BE2C (cell line): Measurements from ENCODE around the gene FUNDC2. TPM values are rescaled to one million over a fixed set of nuclear protein-coding genes. Genes with fewer than 3 reads are reported as not detected.

Experiments used
- DNase-seq: peaks from one replicate; pipeline ENCODE4 v3.0.0-alpha.2; 2020
- H3K27me3 ChIP-seq: fragments of 250-450 bp; sonication (Bioruptor Pico); 2 replicates; pipeline ENCODE4 v1.5.1; 2020; ENCODE audit warnings: mild to moderate bottlenecking
- H3K36me3 ChIP-seq: fragments of 250-450 bp; sonication (Bioruptor Pico); 2 replicates; pipeline ENCODE4 v1.5.1; 2020; ENCODE audit warnings: mild to moderate bottlenecking
- H3K4me1 ChIP-seq: fragments of 250-450 bp; sonication (Bioruptor Pico); 2 replicates; pipeline ENCODE4 v1.5.1; 2020
- H3K4me3 ChIP-seq: 2 replicates; pipeline ENCODE4 v1.5.1; 2011; ENCODE audit warnings: low read depth, low read length
- H3K9me3 ChIP-seq: fragments of 250-450 bp; sonication (Bioruptor Pico); 2 replicates; pipeline ENCODE4 v1.5.1; 2020
- polyA plus RNA-seq: library from polyadenylated mRNA; unstranded; fragments of >200 nt; gene quantifications from one replicate; pipeline ENCODE4 v1.2.1, GENCODE V29; 2012; ENCODE audit warnings: low read depth, missing spikeins; ENCODE audit not compliant: insufficient read length, insufficient read depth
- TF ChIP-seq, protein P1 (sequence below): IDR thresholded peaks from 2 replicates; pipeline ENCODE4 v1.5.1; 2012; ENCODE audit warnings: mild to moderate bottlenecking, low read depth, low read length

FUNDC2 gene, protein sequence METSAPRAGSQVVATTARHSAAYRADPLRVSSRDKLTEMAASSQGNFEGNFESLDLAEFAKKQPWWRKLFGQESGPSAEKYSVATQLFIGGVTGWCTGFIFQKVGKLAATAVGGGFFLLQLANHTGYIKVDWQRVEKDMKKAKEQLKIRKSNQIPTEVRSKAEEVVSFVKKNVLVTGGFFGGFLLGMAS
- 135 TPM for polyA plus RNA-seq

DNA sequence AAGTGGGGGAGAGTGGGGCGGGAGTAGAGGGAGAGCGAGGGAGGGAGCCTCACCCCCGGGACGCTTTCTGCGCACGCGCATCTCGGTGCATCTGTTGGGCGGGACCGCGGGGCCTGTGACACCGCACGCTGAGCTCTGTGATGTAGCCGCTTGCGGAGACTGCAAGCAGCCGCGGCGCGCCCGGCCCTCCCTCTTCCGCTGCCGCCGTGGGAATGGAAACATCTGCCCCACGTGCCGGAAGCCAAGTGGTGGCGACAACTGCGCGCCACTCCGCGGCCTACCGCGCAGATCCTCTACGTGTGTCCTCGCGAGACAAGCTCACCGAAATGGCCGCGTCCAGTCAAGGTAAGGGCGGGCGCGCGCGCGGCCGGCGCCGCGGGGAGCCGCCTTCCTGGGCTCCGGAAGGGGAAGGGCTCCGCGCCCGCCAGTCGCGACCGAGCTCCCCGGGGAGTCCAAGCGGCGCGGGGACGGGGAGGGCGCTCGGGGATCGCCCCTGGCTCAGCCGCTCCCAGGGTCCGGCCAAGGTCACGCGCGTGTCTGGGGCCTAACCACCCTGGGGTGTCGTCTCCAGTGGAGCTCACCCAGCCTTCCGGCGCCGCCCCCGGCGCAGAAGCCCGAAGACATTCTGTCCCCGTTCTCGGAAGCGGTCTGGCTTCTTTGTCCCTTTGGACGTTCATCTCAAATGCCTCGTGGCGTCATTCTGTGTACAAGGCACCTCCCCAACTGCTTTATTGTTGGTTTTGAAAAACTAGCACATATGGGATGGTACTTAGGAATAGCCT, at the start of gene FUNDC2:
TSS of gene FUNDC2 (plus strand) at position 118 of the 782 bp plus-strand sequence. CDS start at position 213, 95 bp downstream.
- TF ChIP-seq, protein P1, sequence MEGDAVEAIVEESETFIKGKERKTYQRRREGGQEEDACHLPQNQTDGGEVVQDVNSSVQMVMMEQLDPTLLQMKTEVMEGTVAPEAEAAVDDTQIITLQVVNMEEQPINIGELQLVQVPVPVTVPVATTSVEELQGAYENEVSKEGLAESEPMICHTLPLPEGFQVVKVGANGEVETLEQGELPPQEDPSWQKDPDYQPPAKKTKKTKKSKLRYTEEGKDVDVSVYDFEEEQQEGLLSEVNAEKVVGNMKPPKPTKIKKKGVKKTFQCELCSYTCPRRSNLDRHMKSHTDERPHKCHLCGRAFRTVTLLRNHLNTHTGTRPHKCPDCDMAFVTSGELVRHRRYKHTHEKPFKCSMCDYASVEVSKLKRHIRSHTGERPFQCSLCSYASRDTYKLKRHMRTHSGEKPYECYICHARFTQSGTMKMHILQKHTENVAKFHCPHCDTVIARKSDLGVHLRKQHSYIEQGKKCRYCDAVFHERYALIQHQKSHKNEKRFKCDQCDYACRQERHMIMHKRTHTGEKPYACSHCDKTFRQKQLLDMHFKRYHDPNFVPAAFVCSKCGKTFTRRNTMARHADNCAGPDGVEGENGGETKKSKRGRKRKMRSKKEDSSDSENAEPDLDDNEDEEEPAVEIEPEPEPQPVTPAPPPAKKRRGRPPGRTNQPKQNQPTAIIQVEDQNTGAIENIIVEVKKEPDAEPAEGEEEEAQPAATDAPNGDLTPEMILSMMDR = no peak
- peak within 1 kb of the TSS; percentile 83 for H3K4me3 ChIP-seq
- no peaks in the 10 kb centered on the region for H3K9me3 ChIP-seq
- H3K36me3 ChIP-seq = no peaks in the 10 kb centered on the region
- H3K4me1 ChIP-seq = no peaks in the 10 kb centered on the region
- peak; percentile 93 for DNase-seq
- no peaks in the 10 kb centered on the region for H3K27me3 ChIP-seq

DNA sequence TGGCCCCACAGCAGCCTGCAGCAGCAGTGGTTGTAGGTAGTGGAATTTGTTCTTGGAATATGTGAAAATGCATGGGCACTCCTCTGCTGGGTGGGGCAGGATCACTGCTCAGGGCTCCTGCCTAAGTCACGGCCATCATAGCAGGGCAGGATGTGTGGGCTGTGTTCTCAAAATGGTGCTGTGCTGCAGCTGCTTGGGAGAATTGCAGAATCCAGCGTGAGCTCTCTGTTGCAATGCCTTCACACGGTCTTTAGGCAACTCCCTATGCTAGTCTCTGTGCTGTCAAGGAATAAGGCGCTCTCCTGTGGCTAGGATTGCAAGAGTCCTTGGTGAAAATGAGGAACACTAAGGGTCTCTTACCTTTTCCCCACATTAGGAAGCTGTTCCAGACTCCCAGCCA, 47.0 kb upstream of the FUNDC2 start:
- Histone ChIP-seq H3K27me3 (no peaks in the 10 kb centered on the region), H3K36me3 (no peaks in the 10 kb centered on the region), H3K9me3 (no peaks in the 10 kb centered on the region), H3K4me1 (no peaks in the 10 kb centered on the region), H3K4me3 (no peak overlapping the region)
- DNase-seq = no peak
- TF ChIP-seq, protein P1 = no peak

DNA sequence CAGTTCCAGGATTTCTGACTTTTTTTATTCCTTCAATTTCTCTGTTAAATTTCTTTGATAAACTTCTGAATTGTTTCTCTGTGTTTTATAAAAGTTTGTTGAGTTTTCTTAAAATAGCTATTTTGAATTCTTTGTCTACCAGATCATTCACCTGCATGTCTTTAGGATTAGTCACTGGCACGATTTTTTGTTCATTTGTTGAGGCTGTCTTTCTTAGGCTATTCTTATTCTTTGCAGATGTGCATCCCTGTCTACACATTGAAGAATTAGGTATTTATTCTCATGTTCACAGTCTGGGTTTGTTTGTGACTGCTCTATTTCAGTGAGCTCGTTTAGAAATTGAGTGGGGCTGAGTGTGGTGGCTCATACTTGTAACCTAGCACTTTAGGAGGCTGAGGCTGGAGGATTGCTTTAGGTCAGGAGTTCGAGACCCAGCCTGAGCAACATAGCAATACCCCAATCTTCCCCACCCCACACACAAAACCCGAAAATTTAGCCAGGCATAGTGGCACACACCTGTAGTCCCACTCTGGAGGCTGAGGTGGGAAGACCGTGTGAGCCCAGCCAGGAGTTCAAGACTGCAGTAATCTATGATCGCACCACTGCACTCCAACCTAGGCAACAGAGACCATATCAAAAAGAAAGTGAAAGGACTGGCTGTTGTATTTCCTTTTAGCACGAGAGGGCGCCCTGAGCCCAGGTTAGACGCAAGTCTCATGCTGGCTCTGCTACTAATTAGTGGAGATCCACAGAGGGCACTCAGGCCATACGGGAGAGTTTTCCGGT, 46.1 kb upstream of the FUNDC2 start:
- peak overlapping the region; percentile 34 for H3K4me3 ChIP-seq
- TF ChIP-seq, protein P1 = peak; percentile 68
- H3K4me1 ChIP-seq = no peaks in the 10 kb centered on the region
- no peaks in the 10 kb centered on the region for H3K9me3 ChIP-seq
- H3K27me3 ChIP-seq = no peaks in the 10 kb centered on the region
- no peaks in the 10 kb centered on the region for H3K36me3 ChIP-seq
- DNase-seq = peak; percentile 68

DNA sequence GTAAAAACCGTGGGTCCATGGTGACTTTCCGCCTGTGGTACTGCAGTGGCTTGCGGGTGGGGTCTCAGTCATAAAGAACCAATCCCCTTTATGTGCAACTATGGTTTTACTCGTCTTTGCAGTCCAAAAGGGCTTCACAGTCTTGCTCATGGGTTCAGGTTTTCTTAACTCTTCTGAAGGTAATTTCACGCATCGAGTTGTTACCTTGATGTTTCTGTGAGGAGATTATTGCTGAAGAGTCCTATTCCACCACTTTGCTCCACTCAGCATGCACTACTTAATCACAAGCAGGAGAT, 45.6 kb upstream of the FUNDC2 start:
- H3K4me1 ChIP-seq = no peaks in the 10 kb centered on the region
- H3K4me3 ChIP-seq = no peak overlapping the region
- no peaks in the 10 kb centered on the region for H3K9me3 ChIP-seq
- H3K36me3 ChIP-seq = no peaks in the 10 kb centered on the region
- TF ChIP-seq, protein P1 = no peak
- no peaks in the 10 kb centered on the region for H3K27me3 ChIP-seq
- DNase-seq = no peak

DNA sequence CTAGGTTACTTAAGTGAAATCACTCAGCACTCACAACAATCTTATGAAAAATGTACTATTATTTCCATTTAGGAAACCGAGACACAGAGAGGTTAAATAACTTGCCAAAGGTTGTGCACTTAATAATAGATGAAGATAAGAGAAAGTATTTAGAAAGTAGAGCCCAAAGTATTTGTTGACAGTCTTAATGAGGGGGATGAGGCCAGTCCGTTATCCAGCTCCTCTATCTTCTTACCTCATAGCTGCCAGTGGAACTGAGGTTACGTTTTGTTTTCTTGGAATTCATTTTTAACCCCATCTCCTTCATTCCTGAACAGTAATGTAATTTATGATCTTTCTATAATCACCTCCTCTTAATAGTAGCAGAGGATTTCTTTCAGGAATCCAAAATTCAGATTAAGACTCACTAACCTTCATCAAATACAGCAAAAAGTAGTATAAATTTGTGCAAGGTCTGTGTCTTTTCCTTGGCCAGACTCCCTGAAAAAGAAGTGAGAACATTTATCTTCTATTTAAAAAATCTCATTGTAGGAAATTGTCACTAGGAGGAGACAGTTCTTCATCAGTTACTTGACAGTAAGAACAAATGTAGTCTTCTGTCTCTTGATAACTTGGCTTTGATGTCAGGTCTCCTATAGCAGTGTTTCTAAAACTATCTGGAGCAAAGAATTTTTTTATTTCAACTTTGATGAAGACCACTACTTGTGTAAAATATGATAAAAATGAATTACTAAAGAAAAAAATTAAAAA, 39.6 kb upstream of the FUNDC2 start:
- Histone ChIP-seq H3K27me3 (no peaks in the 10 kb centered on the region), H3K4me1 (no peaks in the 10 kb centered on the region), H3K9me3 (no peaks in the 10 kb centered on the region), H3K4me3 (no peak overlapping the region), H3K36me3 (no peaks in the 10 kb centered on the region)
- DNase-seq = no peak
- TF ChIP-seq, protein P1 = no peak
